NCI-H2171 (cell line): ENCODE data around the gene LATS2.

Source experiments
- DNase-seq: peaks from one replicate; lab custom pipeline; 2025; lab: John Stamatoyannopoulos, UW

Gene LATS2

DNA sequence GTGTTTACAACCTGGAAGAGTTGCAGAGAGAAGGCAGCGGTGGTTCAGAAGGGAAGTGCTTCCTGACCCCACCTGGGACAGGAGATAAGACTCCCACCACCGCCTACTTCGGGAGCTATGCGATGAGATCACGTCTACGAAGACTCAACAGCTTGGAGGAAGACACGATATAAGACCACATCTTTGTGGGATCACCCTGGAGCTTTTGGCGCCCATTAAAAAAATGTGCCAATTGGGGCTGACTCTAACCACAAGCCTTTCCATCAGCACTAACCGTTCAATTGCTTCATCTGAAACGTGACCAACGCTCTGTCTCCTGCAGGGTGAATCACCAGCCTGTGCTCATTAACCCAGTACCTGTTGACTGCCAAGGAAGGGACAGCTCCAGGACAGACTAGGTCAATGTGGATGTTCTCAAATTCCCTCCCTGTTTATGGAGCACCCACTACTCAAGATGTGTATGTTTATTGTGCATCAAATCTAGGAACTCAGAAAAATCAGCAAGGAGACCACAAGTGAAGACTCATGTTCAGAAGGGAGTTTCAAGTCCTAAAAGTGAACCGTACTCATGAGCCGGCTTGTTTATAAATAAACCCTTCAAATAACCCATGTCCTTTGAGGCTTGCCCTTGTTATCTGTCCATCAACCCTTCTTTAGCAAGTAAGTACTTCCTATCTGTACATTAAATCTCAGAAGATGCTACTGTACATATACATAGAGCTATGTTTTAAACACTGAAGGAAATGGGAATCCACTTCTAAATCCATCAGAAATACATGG is 67.5 kb downstream of the LATS2 start:
- no peak for DNase-seq

DNA sequence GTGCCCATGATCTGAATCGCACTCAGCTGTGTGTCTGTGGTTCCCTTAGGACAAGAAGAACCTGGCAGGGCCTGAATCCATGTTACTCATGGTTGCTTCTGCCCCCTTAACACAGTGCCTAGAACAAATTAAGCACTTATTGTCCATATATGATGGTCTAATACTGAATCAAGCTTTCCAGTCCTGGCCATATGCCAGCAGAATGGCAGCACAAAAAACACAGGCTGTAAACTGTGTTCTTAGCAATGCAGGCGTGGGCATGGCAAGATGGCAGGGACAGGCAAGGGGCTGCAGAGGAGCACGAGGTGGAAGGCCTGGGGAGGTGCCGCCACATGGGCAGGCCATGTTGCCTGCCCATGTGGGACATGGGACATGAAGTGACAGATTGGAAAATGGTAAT is 68.2 kb downstream of the LATS2 start:
- DNase-seq = no peak

DNA sequence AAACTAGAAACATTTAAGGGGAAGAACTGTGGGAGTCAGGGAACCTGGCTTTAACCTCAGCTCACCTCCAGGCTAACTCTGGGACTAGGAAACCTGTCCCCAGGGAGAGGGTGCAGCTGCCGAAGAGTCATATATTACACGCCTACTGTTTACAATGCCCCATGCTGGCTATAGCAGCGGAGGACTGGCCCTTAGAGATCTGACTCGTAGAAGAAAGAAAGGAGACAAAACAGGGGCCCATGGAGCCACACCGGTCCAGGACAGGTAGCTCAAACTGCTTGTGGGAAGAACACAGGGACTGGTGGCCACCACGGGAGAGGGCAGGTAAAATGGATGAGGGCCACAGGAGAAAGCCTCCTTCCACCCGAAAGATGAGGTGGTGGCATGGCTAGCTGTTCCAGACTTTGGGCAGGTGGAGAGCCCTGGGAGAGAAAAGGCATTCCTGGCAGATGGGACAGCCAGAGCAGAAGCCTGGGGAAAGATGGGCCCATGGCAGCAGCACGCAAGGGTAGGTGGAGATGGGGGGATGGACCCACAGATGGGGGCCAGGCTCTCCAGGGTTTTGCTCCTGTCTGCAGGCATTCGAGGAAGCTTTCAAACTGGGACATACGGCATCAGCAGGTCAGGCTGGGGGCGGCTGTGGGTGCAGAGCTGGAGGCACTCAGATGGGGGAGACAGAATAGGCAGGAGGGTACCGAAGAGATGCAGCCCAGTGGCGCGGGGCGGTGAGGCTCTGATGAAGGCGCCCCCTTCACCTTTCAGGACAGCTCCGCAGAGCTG is 69.5 kb downstream of the LATS2 start:
- DNase-seq = no peak

DNA sequence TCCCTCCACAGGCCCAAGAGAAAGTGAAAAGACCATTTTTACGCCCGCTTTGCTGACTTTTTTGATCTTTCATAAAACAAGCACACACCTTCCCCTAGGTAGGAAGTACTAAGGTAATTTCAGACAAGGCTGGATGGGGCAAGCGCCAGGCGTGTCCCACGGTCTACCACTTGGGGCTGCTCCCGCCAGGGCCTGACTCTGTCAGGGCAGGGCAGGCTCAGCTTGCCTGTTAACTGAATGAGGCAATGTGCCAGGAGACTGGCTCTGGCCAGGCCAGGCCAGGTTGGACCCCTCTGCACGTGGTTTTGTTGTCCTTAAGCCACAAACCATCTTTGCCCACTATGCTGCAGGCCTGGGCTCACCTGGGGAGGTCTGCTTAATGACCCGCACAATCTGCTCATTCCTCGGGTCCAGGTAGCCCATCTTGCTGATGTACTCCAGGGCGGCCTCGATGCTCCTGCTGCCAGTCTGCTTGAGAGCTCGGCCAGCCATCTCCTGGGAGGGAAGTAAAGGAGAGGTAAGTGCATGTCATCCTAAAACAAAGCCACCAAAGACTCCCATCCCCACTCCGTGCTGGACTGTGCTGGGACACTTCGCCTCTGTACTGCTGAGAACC is 70.4 kb downstream of the LATS2 start:
- no peak for DNase-seq

DNA sequence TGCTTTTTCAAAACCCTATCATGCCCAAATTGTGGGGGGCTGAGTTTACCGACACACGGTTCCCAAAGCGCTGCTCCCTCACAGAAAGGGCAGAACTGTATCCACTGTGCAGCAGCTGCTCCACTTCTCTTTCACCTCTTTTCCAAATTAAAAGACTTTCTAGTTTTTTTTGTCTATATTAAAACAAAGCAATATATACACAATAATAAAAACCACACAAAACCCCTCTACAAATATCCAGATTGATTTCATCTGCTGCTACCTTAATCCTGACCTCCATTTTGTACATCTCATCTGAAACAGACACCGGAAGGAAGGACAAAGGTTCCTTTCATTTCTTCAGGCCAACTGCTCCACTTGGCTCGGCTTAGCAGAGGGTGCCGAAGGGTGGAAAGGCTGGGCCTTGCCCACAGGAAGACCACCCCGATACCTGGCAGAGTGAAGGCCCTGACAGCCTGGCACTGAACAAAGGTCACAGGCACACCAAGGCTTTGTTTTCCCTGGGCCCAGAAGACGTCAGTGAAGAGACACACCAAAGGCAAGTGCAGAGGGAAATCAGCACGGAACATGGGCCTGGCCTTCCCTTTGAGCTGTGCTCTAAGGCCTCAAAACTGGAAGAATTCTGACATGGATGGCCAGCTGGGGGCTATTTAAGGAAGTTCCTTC is 71.6 kb downstream of the LATS2 start:
- no peak for DNase-seq

DNA sequence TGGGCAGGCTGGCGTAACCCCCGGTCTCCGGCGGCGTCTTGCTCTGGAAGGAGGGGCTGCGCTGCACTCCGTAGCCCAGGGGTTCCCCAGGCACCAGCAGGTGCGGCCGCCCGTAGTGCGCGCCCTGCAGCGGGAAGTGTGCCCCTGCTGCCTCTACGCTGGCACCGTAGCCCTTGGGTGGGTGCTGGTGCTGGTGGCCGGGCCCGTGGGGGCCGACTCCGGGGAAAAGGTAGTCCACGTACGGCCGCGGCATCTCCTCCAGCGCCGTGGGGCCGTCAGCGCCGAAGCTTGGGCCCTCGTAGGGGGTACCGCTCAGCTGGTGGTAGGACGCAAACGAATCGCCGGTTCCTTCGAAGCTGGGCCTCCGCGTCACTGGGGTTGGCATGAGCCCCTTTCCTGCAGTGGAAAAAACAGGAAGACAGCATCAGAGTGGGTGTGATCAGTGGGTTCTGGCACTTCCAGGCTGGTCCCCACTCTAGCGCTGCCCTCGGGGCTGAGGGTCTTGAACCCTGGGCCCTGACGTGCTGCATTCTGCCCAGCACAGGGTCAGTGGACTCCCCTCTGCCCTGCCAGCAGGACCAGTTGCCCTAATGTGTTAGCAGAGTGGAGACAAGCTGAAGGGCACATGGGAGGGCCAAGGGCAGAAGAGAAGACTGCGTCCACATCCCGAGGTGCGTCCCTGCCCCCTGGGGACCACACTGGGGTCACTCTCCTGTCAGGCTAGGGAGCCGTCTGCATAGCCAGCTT is 72.3 kb downstream of the LATS2 start:
- DNase-seq = no peak

DNA sequence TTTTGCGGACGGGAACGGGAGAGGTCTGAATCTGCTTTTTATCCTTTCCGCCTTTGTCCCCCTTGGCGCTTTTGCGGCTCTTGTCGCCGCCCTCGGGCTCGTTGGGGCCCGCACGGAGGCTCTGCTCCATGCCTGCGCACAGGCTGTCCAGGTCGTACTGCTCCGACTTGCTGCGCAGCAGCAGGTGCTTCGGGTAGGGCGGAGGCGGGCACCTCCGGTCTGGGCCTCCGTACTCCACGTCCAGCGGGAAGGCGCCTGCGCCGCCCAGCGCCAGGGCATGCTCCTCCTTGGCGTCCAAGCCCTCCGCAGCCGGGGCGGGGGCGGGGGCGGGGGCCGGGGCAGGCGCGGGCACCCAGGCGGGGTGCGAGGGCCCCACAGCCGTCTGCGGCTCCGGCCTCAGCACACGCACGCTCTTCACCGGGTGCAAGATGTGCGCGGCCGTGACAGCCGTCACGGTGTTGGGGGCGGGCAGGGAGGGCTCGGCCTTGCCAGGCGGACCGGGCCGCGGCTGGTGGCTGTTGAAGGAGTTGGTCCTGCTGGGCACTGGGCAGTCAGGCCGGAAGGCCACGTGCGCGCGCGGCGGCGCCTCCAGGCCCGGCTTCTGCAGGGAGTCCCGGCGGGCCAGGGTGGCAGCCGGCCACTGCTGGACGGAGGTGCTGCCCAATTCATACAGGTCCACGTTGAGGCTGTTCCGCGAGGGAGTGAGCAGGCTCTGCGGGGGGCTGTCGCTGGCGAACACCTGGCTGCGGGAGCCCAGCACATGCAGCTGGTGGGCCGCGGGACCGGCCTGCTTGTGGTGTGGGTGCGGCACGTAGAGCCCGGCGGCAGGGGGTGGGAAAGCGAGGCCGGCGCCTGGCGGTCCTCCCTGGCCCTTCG is 73.1 kb downstream of the LATS2 start:
- DNase-seq = no peak

DNA sequence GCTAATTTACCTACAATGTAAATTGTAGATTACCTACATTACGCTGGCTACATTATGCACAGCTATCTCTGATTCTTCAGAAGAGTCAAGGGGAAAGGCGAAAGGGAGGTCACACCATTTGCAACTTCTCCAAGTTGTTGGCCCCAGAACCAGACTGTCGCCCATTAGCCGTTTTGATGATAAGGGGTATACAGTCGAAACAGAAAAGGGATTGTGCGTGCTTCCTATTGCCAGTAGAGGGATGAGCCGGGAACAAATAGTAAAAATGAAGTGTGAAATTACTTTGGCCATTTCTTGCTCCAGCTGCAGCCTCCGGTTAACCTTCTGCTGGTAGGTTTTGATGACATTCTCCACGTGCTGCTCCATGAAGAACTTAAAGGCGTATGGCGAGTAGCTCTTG is 73.8 kb downstream of the LATS2 start:
- DNase-seq = no peak

DNA sequence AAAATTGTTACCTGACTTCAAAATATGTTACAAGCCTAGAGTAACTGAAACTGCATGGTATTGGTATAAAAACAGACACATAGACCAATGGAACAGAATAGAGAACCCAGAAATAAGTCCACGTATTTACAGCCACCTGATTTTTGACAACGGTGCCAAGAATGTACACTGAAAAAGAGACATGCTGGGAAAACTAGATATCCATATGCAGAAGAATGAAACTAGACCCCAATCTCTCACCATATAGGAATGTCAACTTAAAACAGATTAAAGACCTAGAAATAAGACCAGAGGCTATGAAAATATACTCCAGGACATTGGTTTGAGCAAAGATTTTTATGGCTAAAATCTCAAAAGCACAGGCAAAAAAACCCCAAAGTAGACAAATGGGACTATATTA is 76.5 kb downstream of the LATS2 start:
- no peak for DNase-seq

DNA sequence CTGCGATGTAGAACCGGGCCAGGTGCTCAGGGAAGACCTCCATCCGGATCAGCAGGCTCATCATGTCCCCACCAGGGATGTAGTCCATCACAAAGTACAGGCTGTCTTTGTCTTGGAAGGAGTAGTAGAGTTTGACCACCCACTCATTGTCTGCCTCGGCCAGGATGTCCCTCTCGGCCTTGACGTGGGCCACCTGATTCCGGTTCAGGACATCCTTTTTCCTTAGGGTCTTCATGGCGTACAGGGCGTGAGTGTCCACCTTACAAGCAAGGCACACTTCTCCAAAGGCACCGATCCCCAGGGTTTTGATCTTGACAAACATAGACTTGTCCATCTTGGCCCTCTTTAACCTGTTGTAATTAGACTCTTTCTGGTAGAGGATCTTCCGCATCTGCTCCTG is 78.0 kb downstream of the LATS2 start:
- DNase-seq = no peak

DNA sequence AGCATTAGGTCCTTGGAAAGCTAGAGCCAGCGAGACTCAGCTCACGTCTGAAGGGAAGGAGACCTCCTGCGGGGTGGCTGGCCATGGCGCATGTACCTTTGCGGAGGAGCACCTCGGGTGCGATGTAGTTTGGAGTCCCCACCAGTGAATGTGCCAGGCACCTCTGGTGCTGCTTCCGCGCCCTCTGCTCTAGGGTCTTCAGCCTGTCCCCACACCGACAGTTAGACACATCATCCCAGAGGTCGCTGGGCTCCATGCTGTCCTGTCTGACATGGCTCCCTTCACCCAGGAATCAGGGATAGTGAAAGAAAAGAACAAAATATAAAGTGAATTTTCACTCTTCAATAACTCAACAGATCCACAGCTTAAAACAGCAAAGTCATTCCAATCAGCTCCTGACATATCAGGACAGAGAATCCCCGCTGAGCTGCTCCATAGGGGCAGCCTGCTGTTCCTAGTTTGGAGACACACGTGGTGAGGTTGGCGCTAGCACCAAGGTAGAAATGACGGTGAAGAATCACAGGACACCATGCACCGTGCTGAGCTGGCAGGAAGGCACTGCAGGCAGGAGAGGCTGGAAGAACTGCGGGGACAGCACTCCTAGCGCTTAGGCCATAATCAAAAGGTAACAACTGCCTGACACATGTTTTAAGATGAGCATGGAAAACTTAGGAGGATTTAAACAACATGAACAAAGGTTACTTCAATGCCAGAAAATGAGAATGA is 79.9 kb downstream of the LATS2 start:
- DNase-seq = no peak

DNA sequence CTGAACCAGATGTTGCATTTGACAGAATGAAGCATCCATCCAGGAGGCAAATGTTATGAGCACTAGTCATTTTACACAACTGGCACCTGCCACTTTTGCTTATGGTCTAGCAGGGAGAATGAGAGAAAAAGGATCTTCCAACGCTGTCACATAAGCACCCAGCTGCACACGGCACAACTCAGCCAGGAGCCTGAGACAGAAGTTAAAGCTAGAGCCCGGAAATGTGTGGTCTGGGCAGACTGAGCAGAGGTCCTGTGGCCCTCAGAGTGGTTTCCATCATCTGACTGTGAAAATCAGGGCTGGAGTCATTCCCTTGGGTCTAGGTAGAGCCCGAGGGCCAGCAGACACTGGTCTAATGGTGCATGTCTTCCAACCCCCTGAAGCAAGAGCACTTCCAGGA is 80.5 kb downstream of the LATS2 start:
- no peak for DNase-seq

DNA sequence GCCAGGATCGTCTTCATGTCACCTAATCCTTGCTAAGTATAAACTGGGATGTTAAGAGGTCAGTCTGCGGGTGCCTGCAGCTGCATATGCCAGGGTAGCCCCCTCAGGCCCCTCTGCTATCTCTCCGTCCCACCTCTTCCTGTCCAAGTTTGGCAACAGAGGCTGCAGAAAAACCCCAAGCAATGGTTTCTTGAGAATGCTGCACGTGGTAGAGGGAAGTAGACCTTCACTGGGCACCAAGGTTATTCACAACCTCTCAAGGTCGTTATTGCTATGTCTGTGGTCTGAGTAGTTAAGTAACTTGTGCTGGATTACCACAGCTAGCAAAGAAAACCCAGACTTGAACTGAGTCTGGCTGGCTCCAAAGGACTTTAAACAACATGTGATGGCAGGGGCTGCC is 81.0 kb downstream of the LATS2 start:
- DNase-seq = no peak

DNA sequence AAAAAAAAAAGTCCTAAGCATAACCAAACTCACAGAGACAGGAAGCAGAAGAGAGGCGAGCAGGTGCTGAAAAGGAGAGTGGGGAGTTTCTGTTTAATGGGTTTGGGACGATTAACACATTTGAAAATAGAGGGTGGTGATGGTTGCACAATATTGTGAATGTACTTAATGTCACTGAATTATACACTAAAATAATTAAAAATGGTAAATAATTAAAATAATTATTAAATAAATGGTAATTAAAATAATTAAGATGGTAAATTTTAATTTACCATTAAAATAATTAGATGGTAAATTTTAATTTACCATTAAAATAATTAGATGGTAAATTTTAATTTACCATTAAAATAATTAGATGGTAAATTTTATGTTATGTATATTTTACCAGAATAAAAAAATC is 84.0 kb downstream of the LATS2 start:
- DNase-seq = no peak

DNA sequence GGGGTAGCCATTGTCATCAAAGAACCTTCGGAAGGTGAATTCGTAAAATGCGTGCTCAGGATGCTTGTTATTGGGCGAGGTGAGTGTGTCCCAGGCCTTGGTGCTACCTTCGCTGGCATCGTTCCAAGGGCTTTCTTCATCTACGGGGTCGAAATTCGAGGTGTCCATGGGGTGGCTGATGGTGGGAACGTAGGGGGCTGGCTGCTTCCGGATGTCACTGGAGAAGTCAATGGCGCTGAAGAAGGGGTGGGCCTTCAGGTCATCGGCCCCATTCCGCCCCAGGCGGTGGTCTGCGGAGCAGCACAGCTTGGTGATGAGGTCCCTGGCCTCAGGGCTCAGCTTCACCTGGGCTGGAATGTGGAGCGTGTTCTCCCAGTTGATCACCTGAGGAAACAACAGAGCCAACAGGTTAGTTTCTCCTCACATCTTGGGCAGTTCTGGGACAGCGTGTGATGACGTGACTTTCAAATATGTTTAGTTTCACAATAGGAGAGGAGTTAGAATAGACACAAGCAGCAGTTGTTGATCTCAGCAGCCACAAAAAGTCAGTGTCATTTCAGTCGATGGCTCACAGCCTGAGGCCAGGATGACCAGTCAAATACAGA is 86.3 kb downstream of the LATS2 start:
- no peak for DNase-seq

DNA sequence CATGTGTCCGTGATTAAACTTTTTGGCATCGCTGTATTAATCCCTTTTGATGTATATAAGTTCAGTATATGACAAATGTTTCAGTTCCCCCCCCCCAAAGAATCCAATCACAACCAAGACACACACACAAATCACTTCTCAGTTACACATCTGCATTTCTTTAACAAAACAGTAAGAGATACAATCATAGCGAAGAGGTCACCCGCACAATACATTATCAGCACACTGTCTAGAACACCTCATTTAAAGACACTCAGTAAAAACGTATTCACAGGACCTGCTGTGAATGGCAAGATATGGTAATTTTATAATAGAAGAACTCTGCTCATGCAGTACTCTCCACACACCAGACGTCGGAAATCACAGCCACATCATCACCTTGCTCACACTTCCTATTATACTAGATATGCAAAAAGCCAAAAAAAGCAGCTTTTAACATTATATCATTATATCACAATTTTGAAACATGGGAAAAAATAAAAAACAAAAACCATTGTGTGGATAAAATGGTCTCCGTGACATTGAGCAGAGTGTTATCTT is 87.4 kb downstream of the LATS2 start:
- DNase-seq = no peak

DNA sequence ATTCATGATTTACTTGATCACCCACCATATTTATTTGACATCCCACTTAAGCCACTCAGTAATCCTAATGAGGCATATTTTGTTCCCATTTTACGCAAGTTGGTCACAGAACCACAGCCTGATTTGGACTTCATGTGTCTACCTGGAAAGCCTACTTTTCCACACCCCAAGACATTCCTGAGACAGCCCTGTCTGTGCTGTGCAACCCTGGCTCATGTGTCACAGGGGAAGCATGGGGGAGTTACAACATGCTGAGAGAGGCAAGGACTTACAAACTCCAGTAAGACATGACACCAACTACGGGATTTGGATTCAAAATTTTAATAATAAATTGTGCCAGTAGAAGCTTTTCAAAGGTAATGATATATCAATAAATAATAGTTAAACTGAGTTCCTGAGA is 88.7 kb downstream of the LATS2 start:
- no peak for DNase-seq

DNA sequence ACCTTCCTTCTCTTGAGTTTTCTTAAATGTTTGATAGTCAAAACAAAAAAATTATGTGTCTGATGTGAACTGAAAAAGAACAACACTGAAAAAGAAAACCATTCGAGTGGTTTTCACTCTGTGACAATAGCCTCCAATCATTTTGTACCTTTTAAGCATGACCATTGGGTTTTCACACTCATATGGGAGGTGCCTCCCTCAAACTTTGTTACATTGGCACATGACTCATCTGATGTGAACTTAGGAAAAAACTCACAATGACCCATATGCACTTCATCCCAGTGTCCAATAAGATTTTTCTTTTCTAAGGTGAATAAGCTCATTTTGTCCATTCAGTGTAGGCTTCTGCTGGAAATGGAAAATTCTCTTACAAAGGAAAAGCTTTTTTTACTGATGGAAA is 92.2 kb downstream of the LATS2 start:
- no peak for DNase-seq

DNA sequence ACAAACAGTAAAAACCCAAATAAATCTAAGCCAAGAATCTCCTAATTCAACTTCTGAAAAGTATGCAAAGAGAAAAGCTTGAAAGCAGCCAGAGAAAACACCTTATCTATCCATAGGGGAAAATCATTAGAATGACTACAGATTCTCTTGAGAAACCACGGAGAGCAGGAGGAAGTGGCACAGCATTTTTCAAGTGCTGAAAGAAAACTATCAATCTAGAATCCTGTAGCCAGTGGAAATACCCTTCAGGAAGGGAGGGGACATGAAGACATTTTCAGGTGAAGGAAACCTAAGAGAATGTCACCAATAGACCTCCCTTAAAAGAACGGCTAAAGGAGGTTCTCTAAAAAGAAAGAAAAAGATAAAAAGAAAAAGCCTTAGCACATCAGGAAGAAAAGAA is 92.6 kb downstream of the LATS2 start:
- no peak for DNase-seq

DNA sequence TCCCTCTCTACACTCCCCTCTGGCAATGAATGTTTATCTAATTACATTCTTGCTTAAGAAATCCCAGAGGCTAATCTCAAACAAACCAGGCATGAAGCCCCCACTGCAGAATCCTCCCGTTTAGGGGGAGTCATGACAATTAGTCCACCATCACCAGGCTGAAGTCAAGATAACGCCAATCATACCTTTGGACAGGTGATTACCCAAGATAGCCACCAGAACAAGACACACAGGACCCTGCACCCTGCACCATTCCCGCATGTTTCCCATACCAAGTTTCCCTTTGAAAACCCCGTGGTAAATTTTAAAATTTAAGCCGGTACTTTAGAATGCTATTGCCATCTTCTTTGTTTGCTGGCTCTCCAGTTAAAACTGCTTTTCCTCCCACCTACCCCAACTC is 94.0 kb downstream of the LATS2 start:
- no peak for DNase-seq
